Hepatic stellate cell (primary cell): ENCODE data around the gene MC1R.
"Not testable (repeated sequence)": the region's sequence is repeated elsewhere in the genome, so short reads cannot be mapped to it uniquely, and the experiment has no call there.

ENCODE experiments used
- DNase-seq: peaks from one replicate; pipeline ENCODE4 v3.0.0; 2011; ENCODE audit warnings: low spot score

Gene MC1R

DNA sequence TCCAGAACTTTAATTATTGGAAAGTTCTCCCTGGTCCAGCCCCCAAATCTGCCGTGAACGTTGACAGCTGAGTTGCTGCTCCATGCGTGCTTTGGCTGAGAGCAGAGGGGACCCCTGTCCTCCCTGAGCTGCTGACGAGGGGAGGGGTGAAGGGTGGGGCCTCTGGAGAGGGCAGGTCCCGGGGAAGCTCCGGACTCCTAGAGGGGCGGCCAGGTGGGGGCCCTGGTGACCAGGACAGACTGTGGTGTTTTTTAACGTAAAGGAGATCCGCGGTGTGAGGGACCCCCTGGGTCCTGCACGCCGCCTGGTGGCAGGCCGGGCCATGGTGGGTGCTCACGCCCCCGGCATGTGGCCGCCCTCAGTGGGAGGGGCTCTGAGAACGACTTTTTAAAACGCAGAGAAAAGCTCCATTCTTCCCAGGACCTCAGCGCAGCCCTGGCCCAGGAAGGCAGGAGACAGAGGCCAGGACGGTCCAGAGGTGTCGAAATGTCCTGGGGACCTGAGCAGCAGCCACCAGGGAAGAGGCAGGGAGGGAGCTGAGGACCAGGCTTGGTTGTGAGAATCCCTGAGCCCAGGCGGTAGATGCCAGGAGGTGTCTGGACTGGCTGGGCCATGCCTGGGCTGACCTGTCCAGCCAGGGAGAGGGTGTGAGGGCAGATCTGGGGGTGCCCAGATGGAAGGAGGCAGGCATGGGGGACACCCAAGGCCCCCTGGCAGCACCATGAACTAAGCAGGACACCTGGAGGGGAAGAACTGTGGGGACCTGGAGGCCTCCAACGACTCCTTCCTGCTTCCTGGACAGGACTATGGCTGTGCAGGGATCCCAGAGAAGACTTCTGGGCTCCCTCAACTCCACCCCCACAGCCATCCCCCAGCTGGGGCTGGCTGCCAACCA, at the start of gene MC1R:
TSS of gene MC1R (plus strand) at position 410 of the 895 bp plus-strand sequence. CDS start at position 807, 397 bp downstream.
- no peak for DNase-seq

DNA sequence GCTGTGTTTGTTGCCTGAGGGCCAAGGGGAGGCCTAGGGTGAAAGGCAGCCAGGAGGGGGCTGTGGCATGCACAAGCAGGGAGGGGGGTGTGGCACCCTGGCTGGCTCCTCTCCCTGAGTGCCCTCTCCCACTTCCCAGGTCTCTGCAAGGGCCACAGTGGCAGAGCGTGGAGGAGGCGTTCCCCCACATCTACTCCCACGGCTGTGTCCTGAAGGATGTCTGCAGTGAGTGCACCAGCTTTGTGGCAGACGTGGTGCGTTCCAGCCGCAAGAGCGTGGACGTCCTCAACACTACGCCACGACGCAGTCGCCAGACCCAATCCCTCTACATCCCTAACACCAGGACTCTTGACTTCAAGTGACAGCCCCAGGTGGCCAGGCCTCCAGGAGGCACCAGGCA, 48.8 kb upstream of the MC1R start:
- DNase-seq: no peak

DNA sequence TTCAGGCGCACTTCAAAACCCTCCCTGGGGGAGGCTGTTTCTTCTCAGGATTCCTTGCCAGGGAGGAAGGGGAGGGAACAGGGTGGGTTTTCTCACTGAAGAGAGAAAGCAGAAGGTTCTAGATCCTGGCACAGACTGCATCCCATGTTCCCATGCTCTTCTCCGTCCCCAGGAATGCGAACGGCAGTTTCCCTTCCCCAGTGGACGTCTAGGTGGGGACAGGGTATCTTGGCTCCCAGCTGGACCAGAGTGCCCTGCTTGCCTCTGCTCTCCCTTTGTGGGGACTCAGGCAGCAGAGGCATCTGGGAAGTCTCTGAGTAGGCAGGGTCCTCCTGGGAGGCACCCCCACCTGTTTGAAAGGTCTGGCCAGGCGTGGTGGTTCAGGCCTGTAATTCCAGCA, 48.2 kb upstream of the MC1R start:
- no peak for DNase-seq

DNA sequence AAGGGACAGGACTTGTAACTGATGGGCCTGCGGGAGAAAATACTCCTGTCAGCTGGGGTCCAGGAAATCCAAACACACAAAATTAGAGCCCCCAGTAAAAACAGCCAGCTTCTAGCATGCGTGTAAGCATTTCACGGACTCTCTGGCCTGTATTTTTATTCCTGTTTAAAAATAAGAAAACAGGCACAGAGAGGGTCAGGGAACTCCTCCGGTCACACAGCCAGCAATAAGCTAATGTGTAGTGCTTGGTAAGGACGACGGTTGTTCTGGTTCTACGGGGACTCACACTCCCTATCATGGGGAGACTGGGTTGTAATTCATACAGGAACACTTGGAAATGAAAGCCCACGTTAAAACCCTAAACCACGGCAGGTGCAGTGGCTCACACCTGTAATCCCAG, 46.8 kb upstream of the MC1R start:
- DNase-seq: no peak

DNA sequence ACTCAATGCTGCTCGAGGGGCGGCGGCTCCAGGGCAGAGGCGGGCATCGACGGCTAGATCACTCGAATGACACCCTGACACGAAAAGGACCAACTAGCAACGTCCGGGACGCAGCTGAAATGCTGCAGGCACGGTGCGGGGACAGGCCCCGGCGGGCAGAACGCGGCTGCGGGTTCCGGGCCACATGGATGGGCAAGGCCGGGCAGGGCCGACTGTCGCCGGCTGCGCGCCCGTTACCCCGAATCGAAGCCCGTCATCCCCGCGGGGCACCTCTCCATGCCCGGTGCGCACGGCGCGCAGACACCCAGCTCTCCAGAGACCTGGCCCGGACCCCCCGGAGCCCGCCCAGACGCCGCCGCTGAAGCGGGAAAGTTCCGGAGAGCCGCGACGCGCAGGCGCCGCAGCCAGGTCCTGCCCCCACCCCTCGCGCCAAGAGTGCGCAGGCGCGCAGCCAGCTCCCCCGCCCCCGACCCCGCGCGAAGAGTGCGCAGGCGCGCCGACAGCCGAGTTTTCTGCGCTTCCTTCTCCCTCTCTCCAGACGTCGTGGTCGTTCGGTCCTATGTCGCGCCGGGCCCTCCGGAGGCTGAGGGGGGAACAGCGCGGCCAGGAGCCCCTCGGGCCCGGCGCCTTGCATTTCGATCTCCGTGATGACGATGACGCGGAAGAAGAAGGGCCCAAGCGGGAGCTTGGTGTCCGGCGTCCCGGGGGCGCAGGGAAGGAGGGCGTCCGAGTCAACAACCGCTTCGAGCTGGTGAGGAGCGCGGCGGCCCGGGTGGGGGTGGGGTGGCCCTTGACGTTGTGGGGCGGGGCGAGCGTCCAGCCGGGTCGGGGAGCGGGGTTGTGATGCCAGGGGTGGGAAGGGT, 45.3 kb upstream of the MC1R start, which contains the start of gene TCF25:
TSS of gene TCF25 (plus strand) at position 484 of the 863 bp plus-strand sequence. CDS start at position 560, 76 bp downstream.
- DNase-seq: peak; percentile 97

DNA sequence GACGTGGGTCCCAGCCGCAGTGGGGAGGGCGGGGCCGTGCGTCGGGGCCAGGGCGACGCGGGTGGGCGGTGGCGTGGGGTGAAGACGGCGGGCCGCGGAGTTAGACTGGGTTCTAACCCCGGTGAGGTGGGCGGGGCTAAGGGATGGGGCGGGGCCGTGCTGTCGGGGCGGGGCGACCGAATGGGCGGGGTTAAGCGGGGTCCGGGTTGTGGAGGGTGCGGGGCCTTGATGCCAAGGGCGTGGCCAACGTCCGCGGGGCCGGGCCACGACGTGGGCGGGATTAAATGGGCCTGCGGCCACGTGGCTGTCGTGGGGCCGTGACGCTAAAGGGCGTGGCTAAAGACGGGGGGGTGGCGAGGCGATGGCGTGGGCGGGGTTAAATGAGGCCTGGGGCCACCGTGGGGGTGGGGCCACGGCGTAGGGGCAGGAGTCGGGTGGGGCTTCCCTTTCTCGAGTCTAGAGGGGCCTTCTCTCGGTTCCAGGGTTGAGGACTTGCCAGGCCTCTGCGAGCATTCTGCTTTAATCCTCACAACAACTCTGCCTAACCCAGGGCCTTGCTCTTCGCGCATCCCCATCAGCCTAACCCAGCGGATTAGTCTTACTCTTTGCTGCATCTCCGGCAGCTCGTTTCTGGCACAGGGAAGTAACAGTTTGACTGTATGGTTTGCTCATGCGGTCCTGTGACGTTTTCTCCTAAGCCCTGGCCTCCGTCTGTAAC, 44.5 kb upstream of the MC1R start:
- DNase-seq: peak; percentile 97

DNA sequence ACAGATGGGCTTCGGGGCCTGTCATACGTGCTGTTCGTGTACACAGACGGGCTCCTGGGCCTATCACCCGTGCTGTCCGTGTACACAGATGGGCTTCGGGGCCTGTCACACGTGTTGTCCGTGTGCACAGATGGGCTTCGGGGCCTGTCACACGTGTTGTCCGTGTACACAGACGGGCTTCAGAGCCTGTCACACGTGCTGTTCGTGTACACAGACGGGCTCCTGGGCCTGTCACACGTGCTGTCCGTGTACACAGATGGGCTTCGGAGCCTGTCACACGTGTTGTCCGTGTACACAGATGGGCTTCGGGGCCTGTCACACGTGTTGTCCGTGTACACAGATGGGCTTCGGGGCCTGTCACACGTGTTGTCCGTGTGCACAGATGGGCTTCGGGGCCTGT, 39.5 kb upstream of the MC1R start:
- not testable (repeated sequence) for DNase-seq

DNA sequence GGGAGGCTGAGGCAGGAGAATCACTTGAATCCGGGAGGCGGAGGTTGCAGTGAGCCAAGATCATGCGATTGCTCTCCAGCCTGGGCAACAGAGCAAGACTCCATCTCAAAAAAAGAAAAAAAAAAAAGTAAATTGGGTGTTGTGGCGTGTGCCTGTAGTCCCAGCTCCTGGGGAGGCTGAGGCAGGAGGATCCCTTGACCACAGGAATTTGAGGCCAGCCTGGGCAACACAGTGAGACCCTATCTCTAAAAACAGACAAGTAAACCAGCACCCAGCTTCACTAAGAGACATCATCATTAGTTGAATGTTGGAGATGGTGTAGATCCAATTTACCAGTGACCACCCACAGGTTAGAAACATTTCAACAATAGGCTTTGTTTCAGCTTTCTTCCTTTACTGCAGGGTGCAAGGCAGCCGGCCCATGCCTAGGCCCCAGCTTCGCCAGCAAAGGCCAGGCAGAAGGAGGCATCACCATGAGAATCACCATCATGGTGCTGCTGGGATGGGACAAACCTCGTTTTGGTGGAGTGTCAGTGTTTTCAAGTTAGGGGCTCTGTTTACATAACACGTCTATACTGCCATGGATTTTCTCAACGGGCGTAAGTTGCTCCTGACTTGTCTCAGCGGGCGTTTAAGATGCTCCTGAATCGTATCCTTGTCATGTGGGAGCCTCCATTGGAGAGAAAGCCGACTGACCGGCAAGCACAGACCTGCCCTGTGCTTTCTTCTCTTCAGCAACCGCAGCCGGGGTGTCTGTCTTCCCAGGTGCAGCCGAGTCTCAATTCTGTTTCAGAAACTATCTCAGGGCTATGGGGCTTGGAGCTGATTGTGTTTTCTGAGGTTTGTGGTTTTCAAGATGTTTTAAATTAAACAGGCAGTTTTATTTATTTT, 37.9 kb upstream of the MC1R start:
- no peak for DNase-seq

DNA sequence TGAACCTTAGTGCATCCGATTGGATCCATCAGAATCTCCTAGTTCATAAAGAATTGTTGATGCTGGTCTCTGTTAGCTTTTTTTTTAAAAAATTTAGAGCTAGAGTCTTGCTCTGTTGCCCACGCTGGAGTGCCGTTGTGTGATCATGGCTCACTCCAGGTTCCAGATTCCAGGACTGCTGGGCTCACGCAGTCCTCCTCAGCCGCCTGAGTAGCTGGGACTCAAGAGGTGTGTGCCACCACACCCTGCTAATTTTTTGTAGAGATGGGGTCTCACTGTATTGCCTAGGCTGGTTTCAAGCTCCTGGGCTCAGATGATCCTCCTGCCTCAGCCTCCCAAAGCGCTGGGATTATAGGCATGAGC, 37.3 kb upstream of the MC1R start:
- DNase-seq: no peak

DNA sequence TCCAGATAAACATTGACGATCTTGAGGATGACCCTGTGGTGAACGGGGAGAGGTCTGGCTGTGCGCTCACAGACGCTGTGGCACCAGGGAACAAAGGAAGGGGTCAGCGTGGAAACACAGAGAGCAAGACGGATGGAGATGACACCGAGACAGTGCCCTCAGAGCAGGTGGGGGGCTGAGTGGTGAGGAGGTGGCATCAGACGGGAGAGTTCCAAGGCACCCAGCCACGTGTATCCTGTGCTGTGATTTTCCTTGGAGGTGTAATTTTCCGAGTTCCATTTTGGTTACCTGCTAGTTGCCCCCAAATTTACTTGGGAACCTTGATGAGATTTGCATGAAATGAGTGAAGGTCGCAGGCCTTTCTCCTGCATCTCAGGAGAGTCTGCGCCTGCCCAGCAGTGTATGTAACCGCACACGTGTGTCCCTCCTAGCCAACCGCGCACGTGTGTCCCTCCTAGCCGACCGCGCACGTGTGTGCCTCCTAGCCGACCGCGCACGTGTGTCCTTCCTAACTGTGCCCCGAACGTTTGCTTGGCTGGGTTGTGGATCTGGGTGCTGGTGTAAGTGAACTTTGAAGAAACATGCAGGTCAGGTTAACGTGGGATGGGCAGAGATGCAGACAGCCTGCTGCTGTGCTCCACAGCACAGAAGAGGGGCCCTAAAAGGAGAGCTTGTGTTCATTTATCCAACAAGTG, 35.2 kb upstream of the MC1R start:
- no peak for DNase-seq

DNA sequence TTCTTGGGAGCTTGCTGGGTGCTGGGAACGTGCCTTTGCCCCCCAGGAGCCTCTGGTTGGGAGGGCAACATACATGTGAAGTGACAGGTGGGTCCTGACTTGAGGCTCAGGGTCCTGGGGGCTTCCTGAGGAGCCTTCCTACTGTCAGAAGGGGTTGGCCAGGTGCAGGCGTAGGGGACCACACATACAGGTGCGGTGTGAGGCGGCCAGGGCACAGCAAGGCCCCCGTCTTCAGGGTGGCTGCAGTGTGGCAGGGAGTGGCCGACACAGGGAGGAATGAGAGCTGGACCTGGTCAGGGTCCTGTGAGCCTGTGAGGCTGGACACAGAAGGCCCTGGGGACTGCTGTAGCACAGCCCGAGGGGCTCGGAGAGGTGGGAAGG, 34.6 kb upstream of the MC1R start:
- no peak for DNase-seq

DNA sequence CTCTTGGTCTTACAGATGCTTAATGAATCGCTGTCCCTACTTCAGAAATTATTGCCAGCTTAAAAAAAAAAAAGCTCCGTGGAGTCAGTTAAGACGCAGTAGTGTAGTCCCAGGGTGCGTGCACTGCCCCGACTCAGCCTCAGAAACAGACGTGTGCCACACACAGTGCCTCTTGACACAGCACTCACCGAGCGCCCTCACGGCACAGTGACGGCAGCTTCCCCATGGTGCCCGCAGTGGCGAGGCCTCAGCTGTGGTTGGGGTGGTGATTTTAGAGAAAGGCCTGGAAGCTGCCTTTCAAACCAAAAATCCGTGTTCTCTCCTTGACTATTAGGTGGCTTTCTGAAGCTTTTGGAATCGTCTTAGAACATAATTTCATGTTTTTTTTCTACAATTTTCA, 31.4 kb upstream of the MC1R start:
- no peak for DNase-seq

DNA sequence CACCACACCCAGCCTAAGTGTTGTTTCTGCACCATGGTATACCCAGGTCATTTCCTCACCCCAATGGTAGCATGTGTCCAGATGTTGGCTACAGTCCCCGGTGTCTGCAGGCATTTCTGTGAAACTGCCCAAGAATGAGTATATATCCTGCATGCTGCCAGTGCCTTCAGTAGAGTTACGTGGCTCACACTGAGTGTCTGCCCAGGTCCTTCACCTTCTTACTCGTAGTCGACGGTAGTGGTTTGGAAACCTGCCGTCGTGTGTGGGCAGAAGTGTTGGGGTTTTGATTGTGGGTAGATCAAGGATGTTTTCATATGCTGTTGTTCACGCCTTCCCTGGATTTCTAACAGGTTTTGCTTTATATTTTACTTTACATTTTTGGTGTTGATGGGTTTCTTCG, 28.5 kb upstream of the MC1R start:
- DNase-seq: no peak

DNA sequence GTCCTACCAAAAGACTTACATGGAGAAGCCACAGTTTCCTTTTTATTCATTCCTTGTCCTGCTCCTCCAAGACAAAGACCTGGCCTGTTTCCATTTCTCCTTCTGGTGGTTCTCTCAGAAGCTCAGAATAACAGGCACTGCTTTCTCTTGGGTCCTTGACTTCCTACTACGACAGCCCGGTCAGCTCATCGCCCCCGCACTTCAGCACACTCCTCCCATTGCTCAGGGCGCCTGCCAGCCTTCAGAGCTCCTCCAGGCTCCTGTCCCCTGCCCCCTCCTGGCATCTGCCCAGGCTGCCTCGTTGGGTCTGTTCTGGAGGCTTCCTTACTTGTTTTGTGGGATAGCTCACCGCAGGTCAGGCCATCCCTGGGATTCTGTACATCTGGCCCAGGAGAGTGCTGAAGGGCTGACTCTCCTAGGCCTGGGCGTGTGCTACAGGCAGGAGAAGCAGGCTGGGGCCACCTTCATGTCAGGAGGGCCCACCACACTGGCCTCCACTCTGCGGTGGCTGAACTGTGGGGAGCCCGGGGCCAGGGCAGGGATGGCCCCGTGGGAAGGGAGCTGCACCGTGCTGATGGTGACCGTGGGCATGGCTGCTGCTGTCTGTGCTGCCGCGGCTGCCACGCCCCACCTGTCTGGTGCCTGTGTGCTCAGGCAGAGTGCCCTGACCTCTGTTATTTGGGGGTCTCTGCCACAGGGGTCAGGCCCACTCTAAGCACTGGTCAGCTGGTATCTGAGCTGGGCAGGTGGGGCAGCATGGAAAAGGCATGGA, 27.6 kb upstream of the MC1R start:
- no peak for DNase-seq

DNA sequence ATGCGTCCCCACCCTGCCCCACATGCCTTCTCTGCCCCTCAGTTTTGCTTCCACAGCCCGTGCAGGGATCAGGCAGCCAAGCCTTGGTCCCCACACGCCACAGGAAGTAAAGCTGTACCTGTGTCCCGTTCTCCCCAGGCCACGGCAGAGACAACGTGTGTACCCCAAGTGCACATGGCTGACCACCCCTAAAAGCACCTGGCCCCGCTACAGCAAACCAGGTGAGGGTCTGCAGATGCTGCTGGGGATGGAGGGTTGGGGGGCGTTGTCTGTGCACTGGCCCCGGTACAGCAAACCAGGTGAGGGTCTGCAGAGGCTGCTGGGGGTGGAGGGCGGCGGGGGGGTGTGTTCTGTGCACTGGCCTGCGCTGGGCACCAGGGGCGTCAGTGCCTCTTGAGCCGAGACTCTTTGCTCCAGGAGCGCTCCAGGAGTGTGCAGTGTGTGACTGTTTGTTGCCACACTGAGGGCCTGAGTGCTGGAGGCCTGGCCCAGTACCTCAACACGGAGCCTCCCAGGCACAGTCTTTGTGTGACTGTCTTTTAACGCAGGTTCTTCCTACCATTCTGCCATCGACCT, 26.5 kb upstream of the MC1R start:
- DNase-seq: no peak

DNA sequence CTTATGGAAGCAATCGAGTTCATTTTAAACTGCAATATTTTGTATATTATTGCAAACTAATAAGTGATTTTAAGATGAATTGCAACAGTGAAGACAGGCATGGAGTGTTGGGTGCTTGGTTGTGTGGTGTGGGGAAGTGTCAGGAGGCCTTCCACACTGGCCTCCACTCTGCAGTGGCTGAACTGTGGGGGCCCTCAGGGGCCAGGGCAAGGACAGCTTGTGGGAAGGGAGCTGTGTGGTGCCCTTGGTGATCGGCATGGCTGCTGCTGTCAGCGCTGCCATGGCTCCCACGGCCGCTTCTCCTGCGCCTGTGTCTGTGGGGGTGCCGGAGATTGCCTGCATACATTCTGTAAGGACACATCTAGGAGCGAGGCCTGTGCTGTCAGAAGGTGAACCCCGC, 26.0 kb upstream of the MC1R start:
- no peak for DNase-seq

DNA sequence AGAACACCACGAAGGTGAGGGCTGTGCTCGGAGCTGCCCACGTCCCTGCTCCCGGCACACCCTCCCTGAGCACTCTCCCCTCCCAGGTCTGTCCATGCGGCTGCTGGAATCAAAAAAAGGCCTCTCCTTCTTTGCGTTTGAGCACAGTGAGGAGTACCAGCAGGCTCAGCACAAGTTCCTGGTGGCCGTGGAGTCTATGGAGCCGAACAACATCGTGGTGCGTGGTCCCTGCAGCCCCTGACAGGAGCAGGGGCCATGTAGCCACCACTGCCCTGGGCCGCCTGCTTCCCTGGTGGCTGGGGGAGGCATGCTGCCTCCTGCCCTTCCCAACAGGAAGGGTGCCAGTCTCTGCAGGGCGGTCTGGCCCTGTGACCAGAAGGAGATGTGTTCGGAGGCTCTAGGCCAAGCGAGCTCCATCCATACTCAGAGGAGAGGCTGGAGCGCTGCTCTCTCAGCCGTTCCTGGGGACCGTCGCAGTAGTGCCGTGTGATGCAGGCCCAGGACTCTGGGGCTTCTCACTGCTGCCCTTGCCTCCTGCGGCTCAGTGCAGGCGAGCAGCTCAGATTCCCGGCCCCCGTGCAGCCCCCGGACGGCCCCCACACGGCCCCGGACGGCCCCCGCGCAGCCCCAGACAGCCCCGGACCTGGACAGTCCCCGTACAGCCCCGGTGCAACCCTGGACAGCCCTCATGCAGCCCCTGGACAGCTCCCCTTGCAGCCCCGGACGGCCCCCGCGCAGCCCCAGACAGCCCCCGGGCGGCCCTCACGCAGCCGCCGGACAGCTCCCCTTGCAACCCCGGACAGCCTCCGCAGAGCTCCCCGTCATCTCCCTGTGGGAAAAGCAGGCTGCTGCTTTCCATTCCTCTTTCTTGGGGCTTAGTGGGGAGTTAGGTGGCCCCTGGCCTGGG, 24.8 kb upstream of the MC1R start:
- DNase-seq: no peak

DNA sequence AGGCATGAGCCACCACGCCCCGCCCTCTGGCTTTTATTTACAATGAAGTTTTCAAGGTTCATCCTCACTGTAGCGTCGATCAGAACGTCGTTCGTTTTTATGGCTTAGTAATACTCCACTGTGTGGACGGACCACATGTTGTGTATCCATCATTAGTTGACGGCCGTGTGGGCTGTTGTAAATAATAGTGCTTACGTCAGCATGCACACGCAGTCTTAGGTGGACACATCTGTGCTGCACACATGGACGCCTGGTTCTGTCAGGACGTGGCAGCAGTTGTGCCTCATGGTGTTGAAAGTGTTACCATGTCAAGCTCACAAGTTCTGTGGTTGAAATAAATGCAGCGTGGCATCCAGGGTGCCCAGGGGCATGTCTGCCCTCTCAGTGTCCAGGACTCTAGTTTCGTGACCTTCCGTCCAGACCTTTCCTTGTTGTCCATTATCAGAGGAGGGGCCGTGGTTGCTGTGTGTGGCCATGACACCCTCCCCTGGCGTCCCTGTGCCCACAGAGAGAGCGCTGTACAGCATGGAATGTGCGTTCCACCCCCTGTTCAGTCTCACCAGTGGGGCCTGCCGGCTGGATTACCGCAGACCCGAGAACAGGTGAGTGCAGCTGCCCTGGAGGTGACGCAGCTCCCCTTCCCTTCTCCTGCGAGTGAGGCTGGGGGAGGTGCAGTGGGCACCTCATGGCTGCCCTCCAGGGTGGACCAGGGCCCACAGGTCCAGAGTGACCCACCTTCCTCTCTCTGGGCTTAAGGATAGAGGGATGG, 23.0 kb upstream of the MC1R start:
- DNase-seq: no peak
